Fibroblast of lung (primary cell): ENCODE data around the gene COMMD3.

Source experiments
- EZH2 ChIP-seq: IDR thresholded peaks from 2 replicates; pipeline ENCODE4 v1.5.1; 2012; ENCODE audit warnings: low read length, control low read depth, mild to moderate bottlenecking; ENCODE audit errors: missing control alignments
- TF ChIP-seq, protein P1 (sequence below), 2 donors: IDR thresholded peaks in 1 of 2; conservative IDR thresholded peaks in 1 of 2; 1 replicate in 1 of 2; 2 replicates in 1 of 2; pipeline ENCODE4 v1.5.1; 2011 to 2012; ENCODE audit warnings: low read length in 2 of 2, control low read depth in 1 of 2, inconsistent platforms in 1 of 2, low read depth in 1 of 2, mild to moderate bottlenecking in 1 of 2

DNA sequence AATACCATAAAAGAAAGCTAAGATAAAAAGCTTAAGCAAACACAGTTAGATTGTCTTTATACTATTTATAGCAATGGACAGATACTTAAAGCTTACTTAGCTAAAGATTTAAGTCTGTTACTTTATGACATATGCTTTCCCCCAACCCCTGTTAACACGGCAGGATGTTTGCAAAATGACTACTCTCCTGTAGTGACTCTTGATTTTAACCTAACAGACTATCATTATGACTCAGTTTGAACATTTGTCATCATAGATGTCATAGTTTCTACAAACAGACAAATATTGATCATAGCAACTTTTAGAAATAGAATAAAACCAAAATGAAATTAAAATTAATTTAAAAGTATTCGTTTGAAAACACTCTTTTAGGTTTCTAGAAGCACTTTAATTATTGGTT, 7.8 kb upstream of the COMMD3 start:
- TF ChIP-seq, protein P1, sequence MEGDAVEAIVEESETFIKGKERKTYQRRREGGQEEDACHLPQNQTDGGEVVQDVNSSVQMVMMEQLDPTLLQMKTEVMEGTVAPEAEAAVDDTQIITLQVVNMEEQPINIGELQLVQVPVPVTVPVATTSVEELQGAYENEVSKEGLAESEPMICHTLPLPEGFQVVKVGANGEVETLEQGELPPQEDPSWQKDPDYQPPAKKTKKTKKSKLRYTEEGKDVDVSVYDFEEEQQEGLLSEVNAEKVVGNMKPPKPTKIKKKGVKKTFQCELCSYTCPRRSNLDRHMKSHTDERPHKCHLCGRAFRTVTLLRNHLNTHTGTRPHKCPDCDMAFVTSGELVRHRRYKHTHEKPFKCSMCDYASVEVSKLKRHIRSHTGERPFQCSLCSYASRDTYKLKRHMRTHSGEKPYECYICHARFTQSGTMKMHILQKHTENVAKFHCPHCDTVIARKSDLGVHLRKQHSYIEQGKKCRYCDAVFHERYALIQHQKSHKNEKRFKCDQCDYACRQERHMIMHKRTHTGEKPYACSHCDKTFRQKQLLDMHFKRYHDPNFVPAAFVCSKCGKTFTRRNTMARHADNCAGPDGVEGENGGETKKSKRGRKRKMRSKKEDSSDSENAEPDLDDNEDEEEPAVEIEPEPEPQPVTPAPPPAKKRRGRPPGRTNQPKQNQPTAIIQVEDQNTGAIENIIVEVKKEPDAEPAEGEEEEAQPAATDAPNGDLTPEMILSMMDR (conservative IDR thresholded peaks at IDR 0.05 in 1 of 2, IDR thresholded peaks at IDR 0.05 in 1 of 2; ENCODE audit: low read depth in 1 of 2, low read length in 2 of 2): no peak
- no peak for TF ChIP-seq EZH2
